Smooth muscle cell (in vitro differentiated cells): ENCODE measurements around the gene ZNHIT1. TPM values are rescaled to one million over a fixed set of nuclear protein-coding genes. Genes with fewer than 3 reads are reported as not detected.
"Not testable (repeated sequence)": the region's sequence is repeated elsewhere in the genome, so short reads cannot be mapped to it uniquely, and the experiment has no call there.

Source experiments
- DNase-seq: peaks from one replicate; lab custom pipeline; 2025; ENCODE audit not compliant: unreplicated experiment; lab: John Stamatoyannopoulos, UW
- H2AFZ ChIP-seq: fragments of 200-600 bp; sonication (generic); 2 replicates; pipeline ENCODE4 v1.6.0; 2016; ENCODE audit warnings: antibody characterized with exemption, low read depth, mild to moderate bottlenecking
- H3F3A ChIP-seq: fragments of 200-600 bp; sonication (generic); 2 replicates; pipeline ENCODE4 v1.6.0; 2017; ENCODE audit warnings: antibody characterized with exemption, low read depth
- H3K27ac ChIP-seq: fragments of 200-600 bp; sonication (generic); 2 replicates; pipeline ENCODE4 v1.5.1; 2016; ENCODE audit warnings: low read depth, mild to moderate bottlenecking
- H3K27me3 ChIP-seq: fragments of 200-600 bp; sonication (generic); 2 replicates; pipeline ENCODE4 v1.6.1; 2016; ENCODE audit warnings: low read depth, mild to moderate bottlenecking
- H3K36me3 ChIP-seq: fragments of 200-600 bp; sonication (generic); 2 replicates; pipeline ENCODE4 v1.5.1; 2016; ENCODE audit warnings: low read depth
- H3K4me1 ChIP-seq: fragments of 200-600 bp; sonication (generic); 2 replicates; pipeline ENCODE4 v1.5.1; 2016; ENCODE audit warnings: low read depth
- H3K4me2 ChIP-seq: fragments of 200-600 bp; sonication (generic); 2 replicates; pipeline ENCODE4 v1.6.0; 2016; ENCODE audit warnings: mild to moderate bottlenecking
- H3K4me3 ChIP-seq: fragments of 200-600 bp; sonication (generic); 2 replicates; pipeline ENCODE4 v1.5.1; 2016; ENCODE audit warnings: mild to moderate bottlenecking
- H3K79me2 ChIP-seq: fragments of 200-600 bp; sonication (generic); 2 replicates; pipeline ENCODE4 v1.6.0; 2016; ENCODE audit warnings: low read depth, mild to moderate bottlenecking
- H3K9ac ChIP-seq: fragments of 200-600 bp; sonication (generic); 2 replicates; pipeline ENCODE4 v1.6.0; 2016; ENCODE audit warnings: low read depth
- H3K9me3 ChIP-seq: fragments of 200-600 bp; sonication (generic); replicated peaks from 2 replicates; pipeline ENCODE4 v1.5.1; 2016; ENCODE audit warnings: low read depth
- H4K20me1 ChIP-seq: fragments of 200-600 bp; sonication (generic); 2 replicates; pipeline ENCODE4 v1.6.0; 2016; ENCODE audit warnings: low read depth
- CTCF ChIP-seq: fragments of 200-600 bp; sonication (generic); IDR thresholded peaks from 2 replicates; pipeline ENCODE4 v1.5.1; 2017; ENCODE audit warnings: borderline replicate concordance, mild to moderate bottlenecking, antibody characterized with exemption; ENCODE audit not compliant: insufficient read depth, poor library complexity, severe bottlenecking
- WGBS: methylation state at CpG from one replicate; pipeline ENCODE4 v1.1.7; 2016; ENCODE audit warnings: low lambda C conversion rate; 5-methylcytosine and 5-hydroxymethylcytosine counted together
- polyA plus RNA-seq: library from polyadenylated mRNA; unstranded; fragments of >200 nt; fragmentation: Nextera tagmentation; extraction: Ambion mirVana; gene quantifications from 2 replicates; pipeline ENCODE4 v1.2.1, GENCODE V29; 2016
- total RNA-seq: library from RNA; depleted of rRNA; stranded (reverse); fragments of >200 nt; gene quantifications from 2 replicates; pipeline ENCODE4 v1.2.3, GENCODE V29; 2014

Gene ZNHIT1
- total and polyA plus RNA-seq, 2 experiments from 2014 or later = 100 to 123 TPM

- H2AFZ ChIP-seq = no peak overlapping the region
- no peak overlapping the region for H3K27ac ChIP-seq
- no peak overlapping the region for H3K4me3 ChIP-seq
- H3K4me2 ChIP-seq = no peak overlapping the region
- no peaks in the 10 kb centered on the region for H3F3A ChIP-seq
- WGBS = 27% methylated on average over 4 of the region's 4 CpGs
- DNase-seq = no peak
- H3K9me3 ChIP-seq = no peaks in the 10 kb centered on the region
- H3K9ac ChIP-seq = no peak overlapping the region
- peaks cover 6% of the 10 kb centered on the region for H3K4me1 ChIP-seq
- H3K79me2 ChIP-seq = peaks cover 10% of the 10 kb centered on the region
- peaks cover 1% of the 10 kb centered on the region for H4K20me1 ChIP-seq
- no peak for TF ChIP-seq CTCF
- no peaks in the 10 kb centered on the region for H3K36me3 ChIP-seq
- no peaks in the 10 kb centered on the region for H3K27me3 ChIP-seq
These were observed 37.8 kb downstream of the ZNHIT1 start for GRCh38 chr7:101255796-101256195.

- Histone ChIP-seq H3K27ac (no peak overlapping the region), H3K9ac (no peak overlapping the region), H3K79me2 (no peaks in the 10 kb centered on the region), H3F3A (no peaks in the 10 kb centered on the region), H3K9me3 (no peaks in the 10 kb centered on the region), H3K27me3 (no peaks in the 10 kb centered on the region), H3K4me1 (no peaks in the 10 kb centered on the region), H3K4me3 (no peak overlapping the region), H3K4me2 (no peak overlapping the region), H3K36me3 (no peaks in the 10 kb centered on the region), H4K20me1 (no peaks in the 10 kb centered on the region), H2AFZ (no peak overlapping the region)
- no peak for TF ChIP-seq CTCF
- no peak for DNase-seq
- 82% methylated on average over 7 of the region's 7 CpGs for whole genome bisulfite sequencing
These were observed 40.3 kb downstream of the ZNHIT1 start for GRCh38 chr7:101258243-101258731.

DNA sequence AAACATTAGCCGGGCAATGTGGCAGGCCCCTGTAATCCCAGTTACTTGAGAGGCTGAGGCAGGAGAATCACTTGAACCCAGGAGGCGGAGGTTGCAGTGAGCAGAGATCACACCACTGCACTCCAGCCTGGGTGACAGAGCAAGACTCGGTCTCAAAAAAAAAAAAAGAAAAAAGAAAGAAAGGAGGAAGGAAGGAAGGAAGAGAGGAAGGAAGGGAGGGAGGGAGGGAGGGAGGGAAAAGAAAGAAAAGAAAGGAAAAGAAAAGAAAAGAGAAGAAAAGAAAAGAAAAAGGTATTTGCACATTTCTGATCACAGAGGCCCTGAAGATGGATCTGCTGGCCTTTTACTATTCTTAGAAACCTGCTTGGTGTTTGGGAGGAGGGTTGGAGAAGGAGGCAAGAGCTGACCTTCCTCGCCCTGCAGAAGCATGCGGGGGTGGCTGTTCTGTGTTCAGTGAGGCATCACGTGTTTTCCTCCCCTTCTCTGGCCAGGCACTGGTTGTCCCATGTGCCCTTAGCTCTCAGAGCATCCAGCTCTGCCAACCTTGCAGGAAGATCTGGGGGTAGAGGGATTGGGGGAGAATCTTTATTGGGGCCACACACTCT is 46.2 kb downstream of the ZNHIT1 start:
- DNase-seq, H3K4me2 ChIP-seq, H3K79me2 ChIP-seq: not testable (repeated sequence)

DNA sequence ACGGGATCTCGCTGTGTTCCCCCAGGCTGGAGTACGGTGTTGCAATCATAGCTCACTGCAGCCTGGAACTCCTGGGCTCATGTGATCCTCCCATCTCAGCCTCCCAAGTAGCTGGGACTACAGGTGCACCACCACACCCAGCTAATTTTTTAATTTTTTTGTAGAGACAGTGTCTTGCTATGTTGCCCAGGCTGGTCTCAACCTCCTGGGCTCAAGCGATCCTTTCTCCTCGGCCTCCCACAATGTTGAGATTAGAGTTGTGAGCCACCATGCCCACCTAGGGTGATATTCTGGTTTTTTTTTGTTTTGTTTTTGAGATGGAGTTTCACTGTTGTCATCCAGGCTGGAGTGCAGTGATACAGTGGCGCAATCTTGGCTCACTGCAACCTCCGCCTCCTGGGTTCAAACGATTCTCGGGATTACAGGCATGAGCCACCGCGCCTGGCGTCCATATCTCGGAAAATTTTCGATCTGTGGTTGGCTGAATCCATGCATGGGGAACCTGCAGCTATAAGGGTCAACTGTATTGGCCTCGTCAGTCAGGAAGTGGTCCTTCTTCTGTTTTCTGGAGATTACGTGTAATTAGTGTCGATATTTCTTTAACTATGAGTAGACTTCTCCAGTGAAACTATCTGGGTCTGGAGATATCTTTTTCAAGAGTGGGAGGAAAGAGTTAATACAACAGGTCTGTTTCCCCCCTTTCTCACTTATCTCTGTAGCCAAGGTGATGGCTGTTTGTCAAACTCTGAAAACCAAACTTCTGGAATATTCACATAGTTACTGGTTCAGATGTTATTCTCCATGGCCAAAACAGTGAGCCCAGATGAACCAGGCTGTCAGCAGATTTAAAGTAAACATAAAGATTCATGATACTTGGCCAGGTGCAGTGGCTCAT is 47.9 kb downstream of the ZNHIT1 start:
- H3K4me1 ChIP-seq = no peaks in the 10 kb centered on the region
- no peak for TF ChIP-seq CTCF
- no peak overlapping the region for H2AFZ ChIP-seq
- no peaks in the 10 kb centered on the region for H3F3A ChIP-seq
- H3K27ac ChIP-seq = no peak overlapping the region
- H4K20me1 ChIP-seq = no peaks in the 10 kb centered on the region
- no peak overlapping the region for H3K9ac ChIP-seq
- no peak for DNase-seq
- H3K36me3 ChIP-seq = no peaks in the 10 kb centered on the region
- no peak overlapping the region for H3K4me2 ChIP-seq
- 91% methylated on average over 17 of the region's 17 CpGs for WGBS
- H3K9me3 ChIP-seq = no peaks in the 10 kb centered on the region
- no peaks in the 10 kb centered on the region for H3K79me2 ChIP-seq
- no peaks in the 10 kb centered on the region for H3K27me3 ChIP-seq
- H3K4me3 ChIP-seq = no peak overlapping the region

More for the DNA sequence above, 46.2 kb downstream of the ZNHIT1 start:
- 63% methylated on average over 5 of the region's 6 CpGs for WGBS
- H4K20me1 ChIP-seq, H3K4me3 ChIP-seq, H3K36me3 ChIP-seq, H3F3A ChIP-seq, H3K27me3 ChIP-seq, H3K9me3 ChIP-seq, H3K27ac ChIP-seq, H3K9ac ChIP-seq, H2AFZ ChIP-seq, H3K4me1 ChIP-seq: not testable (repeated sequence)
